ENCODE results near the gene PTPRN2. TPM values are rescaled to one million over a fixed set of nuclear protein-coding genes. Genes with fewer than 3 reads are reported as not detected.

Gene PTPRN2
- total RNA-seq, 2 experiments from 2014 or later = 4.7 to 4.8 TPM

- Mint-ChIP-seq H3K27ac (no peak overlapping the region), H3K4me1 (no peaks in the 10 kb centered on the region), H3K4me3 (no peak overlapping the region), H3K36me3 (ENCODE audit: low read depth) (no peaks in the 10 kb centered on the region), H3K9me3 (no peaks in the 10 kb centered on the region), H3K27me3 (no peaks in the 10 kb centered on the region)
- ChIA-PET CTCF (no interaction called here), POLR2A (no interaction called here)
- no peak for DNase-seq
Observed at GRCh38 chr7:158448430-158449100, 139.1 kb downstream of the PTPRN2 start.

- ChIA-PET POLR2A (no interaction called here), CTCF (no interaction called here)
- no peaks in the 10 kb centered on the region for H3K4me1 Mint-ChIP-seq
- H3K9me3 Mint-ChIP-seq = no peaks in the 10 kb centered on the region
- H3K36me3 Mint-ChIP-seq (ENCODE audit: low read depth) = no peaks in the 10 kb centered on the region
- no peak overlapping the region for H3K27ac Mint-ChIP-seq
- no peaks in the 10 kb centered on the region for H3K27me3 Mint-ChIP-seq
- H3K4me3 Mint-ChIP-seq = no peak overlapping the region
- DNase-seq = no peak
Observed at GRCh38 chr7:158447506-158448171, 140.0 kb downstream of the PTPRN2 start.

GRCh38 chr7:158447151-158447505 is 140.5 kb downstream of the PTPRN2 start:
- ChIA-PET CTCF (no interaction called here), POLR2A (no interaction called here)
- H3K4me3 Mint-ChIP-seq = no peak overlapping the region
- DNase-seq = no peak
- H3K4me1 Mint-ChIP-seq = no peaks in the 10 kb centered on the region
- no peak overlapping the region for H3K27ac Mint-ChIP-seq
- no peaks in the 10 kb centered on the region for H3K36me3 Mint-ChIP-seq (ENCODE audit: low read depth)
- no peaks in the 10 kb centered on the region for H3K27me3 Mint-ChIP-seq
- H3K9me3 Mint-ChIP-seq = no peaks in the 10 kb centered on the region

GRCh38 chr7:158446706-158447105 is 140.9 kb downstream of the PTPRN2 start:
- Mint-ChIP-seq H3K9me3 (peaks cover 3% of the 10 kb centered on the region), H3K27me3 (no peaks in the 10 kb centered on the region)

GRCh38 chr7:158446281-158446680 is 141.3 kb downstream of the PTPRN2 start:
- Mint-ChIP-seq H3K27ac (no peak overlapping the region), H3K27me3 (no peaks in the 10 kb centered on the region), H3K4me1 (no peaks in the 10 kb centered on the region), H3K4me3 (no peak overlapping the region), H3K36me3 (ENCODE audit: low read depth) (no peaks in the 10 kb centered on the region), H3K9me3 (peaks cover 6% of the 10 kb centered on the region)
- DNase-seq = no peak
- CTCF ChIA-PET = no interaction called here
- POLR2A ChIA-PET = no interaction called here

More at GRCh38 chr7:158446706-158447105, 140.9 kb downstream of the PTPRN2 start:
- Mint-ChIP-seq H3K4me3 (no peak overlapping the region), H3K27ac (no peak overlapping the region), H3K4me1 (no peaks in the 10 kb centered on the region), H3K36me3 (ENCODE audit: low read depth) (no peaks in the 10 kb centered on the region)
- ChIA-PET CTCF (no interaction called here), POLR2A (no interaction called here)
- DNase-seq = no peak

GRCh38 chr7:158445421-158446175 is 142.0 kb downstream of the PTPRN2 start:
- ChIA-PET POLR2A (no interaction called here), CTCF (no interaction called here)
- no peak for DNase-seq
- no peak overlapping the region for H3K4me3 Mint-ChIP-seq
- peaks cover 12% of the 10 kb centered on the region for H3K9me3 Mint-ChIP-seq
- H3K27ac Mint-ChIP-seq = no peak overlapping the region
- H3K4me1 Mint-ChIP-seq = no peaks in the 10 kb centered on the region
- no peaks in the 10 kb centered on the region for H3K27me3 Mint-ChIP-seq
- no peaks in the 10 kb centered on the region for H3K36me3 Mint-ChIP-seq (ENCODE audit: low read depth)

- no peaks in the 10 kb centered on the region for H3K27me3 Mint-ChIP-seq
- no peaks in the 10 kb centered on the region for H3K4me1 Mint-ChIP-seq
- ChIA-PET POLR2A (no interaction called here), CTCF (no interaction called here)
- DNase-seq = no peak
- H3K9me3 Mint-ChIP-seq = peaks cover 17% of the 10 kb centered on the region
- no peak overlapping the region for H3K4me3 Mint-ChIP-seq
- H3K36me3 Mint-ChIP-seq (ENCODE audit: low read depth) = no peaks in the 10 kb centered on the region
- no peak overlapping the region for H3K27ac Mint-ChIP-seq
Observed at GRCh38 chr7:158444501-158445420, 142.9 kb downstream of the PTPRN2 start.

GRCh38 chr7:158443688-158444483 is 143.7 kb downstream of the PTPRN2 start:
- H3K4me3 Mint-ChIP-seq = no peak overlapping the region
- ChIA-PET POLR2A (no interaction called here), CTCF (no interaction called here)
- no peaks in the 10 kb centered on the region for H3K36me3 Mint-ChIP-seq (ENCODE audit: low read depth)
- peaks cover 17% of the 10 kb centered on the region for H3K9me3 Mint-ChIP-seq
- no peaks in the 10 kb centered on the region for H3K27me3 Mint-ChIP-seq
- no peak overlapping the region for H3K27ac Mint-ChIP-seq
- DNase-seq = no peak
- H3K4me1 Mint-ChIP-seq = no peaks in the 10 kb centered on the region

- Mint-ChIP-seq H3K27ac (no peak overlapping the region), H3K36me3 (ENCODE audit: low read depth) (no peaks in the 10 kb centered on the region), H3K9me3 (peaks cover 17% of the 10 kb centered on the region), H3K4me3 (no peak overlapping the region), H3K4me1 (no peaks in the 10 kb centered on the region), H3K27me3 (no peaks in the 10 kb centered on the region)
- DNase-seq = no peak
- POLR2A ChIA-PET = no interaction called here
- CTCF ChIA-PET = no interaction called here
Observed at GRCh38 chr7:158443014-158443687, 144.5 kb downstream of the PTPRN2 start.

GRCh38 chr7:158442260-158442659 is 145.4 kb downstream of the PTPRN2 start:
- Mint-ChIP-seq H3K27me3 (peaks cover under 1% of the 10 kb centered on the region), H3K4me1 (no peaks in the 10 kb centered on the region), H3K4me3 (no peak overlapping the region), H3K9me3 (peaks cover 17% of the 10 kb centered on the region), H3K27ac (no peak overlapping the region), H3K36me3 (ENCODE audit: low read depth) (no peaks in the 10 kb centered on the region)
- CTCF ChIA-PET = no interaction called here
- POLR2A ChIA-PET = no interaction called here
- DNase-seq = no peak

- no peaks in the 10 kb centered on the region for H3K36me3 Mint-ChIP-seq (ENCODE audit: low read depth)
- H3K27ac Mint-ChIP-seq = no peak overlapping the region
- POLR2A ChIA-PET = no interaction called here
- H3K9me3 Mint-ChIP-seq = peaks cover 17% of the 10 kb centered on the region
- H3K27me3 Mint-ChIP-seq = peaks cover 12% of the 10 kb centered on the region
- DNase-seq = no peak
- no peaks in the 10 kb centered on the region for H3K4me1 Mint-ChIP-seq
- no peak overlapping the region for H3K4me3 Mint-ChIP-seq
- CTCF ChIA-PET = no interaction called here
Observed at GRCh38 chr7:158439035-158439434, 148.6 kb downstream of the PTPRN2 start.
